NCI-H2171 treated with DMSO at 0.1 percent for 48 hours (cell line): ENCODE measurements around the gene ARHGEF39.
A peak's percentile ranks its signal among the peaks of the same experiment; 100 is the strongest.
"Not testable (repeated sequence)": the region's sequence is repeated elsewhere in the genome, so short reads cannot be mapped to it uniquely, and the experiment has no call there.

Experiments used
- DNase-seq: peaks from one replicate; lab custom pipeline; 2025; lab: John Stamatoyannopoulos, UW

The ARHGEF39 gene

DNA sequence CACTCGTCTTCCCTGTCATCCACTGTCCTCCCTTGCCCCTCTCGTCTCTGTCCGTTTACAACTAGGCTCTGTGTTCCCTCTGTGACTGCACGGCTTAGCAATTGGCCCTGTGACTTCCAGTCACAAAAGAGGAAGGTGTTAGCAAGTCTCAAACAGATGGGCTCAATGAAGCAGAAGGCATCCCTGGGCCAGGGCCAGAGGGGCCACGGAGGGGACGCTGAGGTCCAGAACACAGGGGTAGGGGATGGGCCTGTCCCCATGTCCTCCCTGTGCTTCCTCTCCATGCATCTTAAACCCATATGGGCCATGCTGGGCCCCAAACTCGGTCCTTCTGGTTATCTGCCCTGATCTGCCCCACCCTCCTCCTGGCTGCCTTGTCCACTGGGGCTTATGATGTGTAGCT lies 46.7 kb downstream of the ARHGEF39 start, which contains the start of gene CD72:
TSS of gene CD72 (minus strand) at position 89 of the 403 bp plus-strand sequence. CDS start 110 bp downstream, outside the sequence.
- peak; percentile 11 for DNase-seq

- no peak for DNase-seq
Observed at GRCh38 chr9:35617548-35617947, 47.4 kb downstream of the ARHGEF39 start.

GRCh38 chr9:35616681-35617459 lies 48.1 kb downstream of the ARHGEF39 start:
- no peak for DNase-seq

- DNase-seq, result no peak
Observed at GRCh38 chr9:35615981-35616680, 48.9 kb downstream of the ARHGEF39 start.

DNA sequence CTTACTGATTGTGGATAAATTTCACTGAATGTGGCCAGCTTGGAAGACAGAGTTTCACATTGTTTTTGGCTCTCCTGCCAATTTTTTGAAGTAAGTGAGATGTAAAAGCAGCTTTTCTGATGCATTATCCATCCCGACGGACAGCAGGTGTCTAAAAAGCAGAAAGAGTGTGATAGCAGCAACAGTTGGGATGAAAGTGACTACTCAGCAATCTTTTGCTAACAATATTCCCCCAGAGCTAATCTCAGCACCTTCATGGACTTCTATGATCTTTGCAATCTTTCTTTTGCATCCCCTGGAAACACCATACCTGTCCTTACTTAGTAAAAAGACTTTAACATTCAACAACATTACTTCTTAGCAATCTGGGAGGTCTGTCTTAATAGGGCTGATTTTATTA lies 52.2 kb downstream of the ARHGEF39 start:
- DNase-seq, result no peak

GRCh38 chr9:35612066-35612465 lies 52.9 kb downstream of the ARHGEF39 start:
- not testable (repeated sequence) for DNase-seq

DNA sequence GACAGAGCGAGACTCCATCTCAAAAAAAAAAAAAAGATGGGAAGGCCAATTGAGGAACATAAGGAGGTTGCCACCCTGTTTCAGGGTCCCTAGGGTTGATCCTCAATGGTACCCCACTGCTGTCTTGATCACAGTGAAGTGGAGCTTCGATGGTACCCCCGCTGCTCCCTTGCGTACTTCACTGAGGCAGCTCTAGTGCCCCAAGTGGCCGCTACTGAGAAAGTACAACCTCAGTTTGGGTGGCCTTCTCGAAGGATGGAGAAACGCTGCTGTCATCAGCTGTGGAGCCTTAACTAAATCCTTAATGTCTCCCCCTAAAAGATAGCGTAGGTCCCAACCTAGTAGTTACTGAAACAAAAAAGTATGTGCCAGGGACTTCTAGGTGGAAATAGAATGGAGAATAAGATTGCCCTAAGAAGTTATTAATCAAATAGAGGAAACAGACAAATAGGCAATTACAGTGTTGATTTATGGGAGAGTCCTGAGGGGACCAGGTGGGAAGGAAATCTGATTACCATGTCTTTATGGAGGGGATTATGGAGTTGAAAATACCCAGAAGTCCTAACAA lies 53.7 kb downstream of the ARHGEF39 start:
- DNase-seq, result peak; percentile 9

- no peak for DNase-seq
Observed at GRCh38 chr9:35609820-35610163, 55.2 kb downstream of the ARHGEF39 start.
